Epithelial cell of prostate (primary cell): ENCODE data around the gene PRRG2.

Source experiments
- DNase-seq: peaks from one replicate; pipeline ENCODE4 v3.0.0-alpha.2; 2011; ENCODE audit warnings: low read depth, low spot score
- H3K27ac ChIP-seq: fragments of 450-650 bp; 2 replicates; pipeline ENCODE4 v1.5.1; 2017; ENCODE audit warnings: mild to moderate bottlenecking

The PRRG2 gene

DNA sequence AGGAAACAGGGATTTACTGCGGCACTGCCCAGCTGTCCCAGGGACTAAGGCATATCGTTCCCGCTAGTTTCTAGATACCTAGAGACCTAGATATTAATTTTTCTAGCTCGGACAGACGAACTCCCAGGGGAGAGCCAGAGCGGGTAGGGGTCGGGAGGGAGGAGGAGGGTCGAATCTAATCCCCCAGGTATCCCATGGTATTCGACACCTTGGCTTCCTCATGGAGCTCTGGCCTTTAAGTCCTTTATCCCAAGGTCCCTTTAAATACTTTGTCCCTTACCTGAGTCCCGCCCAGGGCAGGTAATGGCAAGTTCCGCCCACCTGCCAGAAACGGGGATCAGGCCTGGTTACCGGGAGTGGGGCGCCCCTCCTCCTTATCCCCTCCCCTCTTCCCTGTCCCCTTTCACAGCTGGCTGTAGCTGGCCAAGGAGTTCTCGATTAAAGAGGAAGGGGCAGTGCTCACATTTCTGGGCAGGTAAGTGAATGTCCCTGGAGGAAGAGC, at the start of gene PRRG2:
PRRG2 (plus strand) TSS at position 310 of the 502 bp plus-strand sequence. CDS start 1,904 bp downstream, outside the sequence.
- no peak for DNase-seq
- H3K27ac ChIP-seq, result peak within 1 kb of the TSS; percentile 52

DNA sequence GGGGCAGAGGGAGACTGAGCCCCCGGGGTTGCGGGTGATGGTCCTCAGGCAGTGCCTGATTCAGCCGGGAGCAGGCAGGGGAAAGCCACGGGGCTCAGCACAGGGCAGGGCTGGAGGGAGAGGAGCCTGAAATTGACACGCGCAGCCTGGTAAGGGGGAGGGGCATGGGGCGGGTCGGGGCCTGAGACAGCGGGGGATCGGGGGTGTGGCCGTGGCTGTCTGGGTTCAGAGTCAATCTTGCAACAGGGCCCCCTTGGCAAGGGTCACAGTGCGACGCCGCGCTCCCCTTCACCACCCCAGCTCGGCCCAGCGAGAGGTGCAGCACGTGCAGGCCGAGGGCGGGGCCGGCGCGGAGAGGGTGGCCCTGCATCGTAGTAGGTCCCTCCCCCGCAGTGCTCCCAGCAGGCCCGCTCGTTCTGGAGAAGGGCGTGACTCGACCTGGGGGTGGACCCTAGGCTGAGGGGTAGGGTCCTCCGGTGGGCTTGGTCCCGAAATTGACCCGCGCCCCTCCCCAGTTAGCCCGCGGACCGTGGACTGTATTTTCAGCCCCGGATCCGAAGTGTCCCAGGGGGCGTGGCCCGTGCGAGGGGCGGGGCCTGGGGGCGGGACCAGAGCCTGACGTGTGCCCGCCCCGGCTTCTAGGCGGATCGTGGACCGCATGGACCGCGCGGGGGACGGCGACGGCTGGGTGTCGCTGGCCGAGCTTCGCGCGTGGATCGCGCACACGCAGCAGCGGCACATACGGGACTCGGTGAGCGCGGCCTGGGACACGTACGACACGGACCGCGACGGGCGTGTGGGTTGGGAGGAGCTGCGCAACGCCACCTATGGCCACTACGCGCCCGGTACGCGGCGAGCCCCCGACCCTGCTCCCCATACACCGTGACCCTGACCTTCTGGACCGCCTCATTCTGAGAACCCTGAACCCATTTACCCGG, 47.3 kb upstream of the PRRG2 start:
- H3K27ac ChIP-seq, result no peak overlapping the region
- DNase-seq, result no peak

GRCh38 chr19:49534632-49535385, 46.3 kb upstream of the PRRG2 start:
- no peak overlapping the region for H3K27ac ChIP-seq
- DNase-seq, result no peak

DNA sequence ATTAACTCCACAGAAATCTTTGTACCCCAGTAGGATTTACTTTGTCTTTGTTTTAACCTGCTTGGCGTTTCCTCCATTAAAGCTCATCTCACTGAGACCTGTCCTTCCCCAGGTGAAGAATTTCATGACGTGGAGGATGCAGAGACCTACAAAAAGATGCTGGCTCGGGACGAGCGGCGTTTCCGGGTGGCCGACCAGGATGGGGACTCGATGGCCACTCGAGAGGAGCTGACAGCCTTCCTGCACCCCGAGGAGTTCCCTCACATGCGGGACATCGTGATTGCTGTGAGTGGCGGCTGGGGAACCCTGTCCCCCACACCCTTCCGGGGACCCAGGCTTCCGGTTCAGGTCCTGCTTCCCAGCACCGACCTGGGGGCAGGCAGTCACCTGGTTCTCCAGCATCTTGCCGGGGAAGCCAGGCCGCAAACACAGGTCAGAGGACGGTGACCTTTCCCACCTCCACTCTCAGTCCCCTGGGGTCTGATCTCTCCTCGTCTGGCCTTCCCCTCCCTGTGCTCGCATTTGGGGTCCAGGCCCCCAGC, 44.1 kb upstream of the PRRG2 start:
- no peak overlapping the region for H3K27ac ChIP-seq
- DNase-seq, result no peak

- DNase-seq, result no peak
- no peak overlapping the region for H3K27ac ChIP-seq
Measured at GRCh38 chr19:49538643-49539042, 42.5 kb upstream of the PRRG2 start.

DNA sequence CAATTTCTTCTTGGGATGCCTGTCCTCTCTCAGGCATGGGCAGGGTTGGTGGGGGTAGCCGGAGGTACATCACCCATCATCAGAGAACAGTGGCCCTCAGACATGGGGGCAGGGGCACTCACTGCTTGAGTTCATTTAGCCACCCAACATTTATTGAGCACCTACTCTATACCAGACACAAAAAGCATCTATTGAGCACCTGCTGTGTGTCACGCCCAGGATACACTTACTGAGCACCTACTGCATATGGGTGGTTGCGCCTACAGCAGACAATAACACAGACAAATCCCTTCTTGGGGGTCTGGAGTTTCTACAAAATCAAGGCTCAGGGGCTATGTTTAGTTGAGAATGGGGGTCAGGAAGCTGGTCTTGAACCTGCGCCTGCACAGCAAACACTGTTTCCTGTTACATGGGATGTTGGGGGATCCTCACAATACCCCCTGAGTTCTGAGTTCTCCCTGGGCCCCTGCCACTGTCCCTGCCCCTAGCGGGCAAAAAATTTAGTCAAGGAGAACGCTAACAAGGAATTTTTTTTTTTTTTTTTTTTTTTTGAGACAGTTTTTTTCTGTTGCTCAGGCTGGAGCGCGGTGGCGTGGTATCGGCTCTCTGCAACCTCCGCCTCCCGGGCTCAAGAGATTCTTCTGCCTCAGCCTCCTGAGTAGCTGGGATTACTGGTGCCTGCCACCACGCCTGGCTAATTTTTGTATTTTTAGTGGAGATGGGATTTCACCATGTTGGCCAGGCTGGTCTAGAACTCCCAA, 41.7 kb upstream of the PRRG2 start:
- no peak for DNase-seq
- H3K27ac ChIP-seq, result no peak overlapping the region

- no peak for DNase-seq
- no peak overlapping the region for H3K27ac ChIP-seq
Measured at GRCh38 chr19:49541914-49542313, 39.2 kb upstream of the PRRG2 start.

GRCh38 chr19:49542446-49542845, 38.7 kb upstream of the PRRG2 start:
- DNase-seq, result no peak
- no peak overlapping the region for H3K27ac ChIP-seq

GRCh38 chr19:49543032-49543431, 38.1 kb upstream of the PRRG2 start:
- DNase-seq, result no peak

DNA sequence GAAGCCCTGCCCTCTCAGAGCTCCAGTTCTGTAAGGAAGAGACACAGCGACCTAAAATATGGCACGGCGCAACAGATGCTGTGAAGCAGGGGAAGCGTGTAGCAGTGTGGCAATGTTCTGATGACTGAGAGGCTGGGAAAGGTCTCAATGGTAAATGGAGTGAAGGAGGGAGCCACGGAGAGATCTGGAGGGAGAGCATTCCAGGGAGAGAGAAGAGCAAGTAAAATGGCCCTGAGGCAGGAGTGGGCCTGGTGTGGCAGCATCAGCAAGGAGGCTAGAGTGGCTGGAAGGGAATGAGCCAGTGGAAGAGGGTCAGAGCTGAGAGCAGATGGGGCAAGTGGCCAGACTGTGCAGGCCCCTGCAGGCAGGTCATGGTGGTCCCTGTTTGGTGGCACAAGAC, 37.0 kb upstream of the PRRG2 start:
- no peak for DNase-seq
- H3K27ac ChIP-seq, result no peak overlapping the region

More at GRCh38 chr19:49543032-49543431, 38.1 kb upstream of the PRRG2 start:
- no peak overlapping the region for H3K27ac ChIP-seq

DNA sequence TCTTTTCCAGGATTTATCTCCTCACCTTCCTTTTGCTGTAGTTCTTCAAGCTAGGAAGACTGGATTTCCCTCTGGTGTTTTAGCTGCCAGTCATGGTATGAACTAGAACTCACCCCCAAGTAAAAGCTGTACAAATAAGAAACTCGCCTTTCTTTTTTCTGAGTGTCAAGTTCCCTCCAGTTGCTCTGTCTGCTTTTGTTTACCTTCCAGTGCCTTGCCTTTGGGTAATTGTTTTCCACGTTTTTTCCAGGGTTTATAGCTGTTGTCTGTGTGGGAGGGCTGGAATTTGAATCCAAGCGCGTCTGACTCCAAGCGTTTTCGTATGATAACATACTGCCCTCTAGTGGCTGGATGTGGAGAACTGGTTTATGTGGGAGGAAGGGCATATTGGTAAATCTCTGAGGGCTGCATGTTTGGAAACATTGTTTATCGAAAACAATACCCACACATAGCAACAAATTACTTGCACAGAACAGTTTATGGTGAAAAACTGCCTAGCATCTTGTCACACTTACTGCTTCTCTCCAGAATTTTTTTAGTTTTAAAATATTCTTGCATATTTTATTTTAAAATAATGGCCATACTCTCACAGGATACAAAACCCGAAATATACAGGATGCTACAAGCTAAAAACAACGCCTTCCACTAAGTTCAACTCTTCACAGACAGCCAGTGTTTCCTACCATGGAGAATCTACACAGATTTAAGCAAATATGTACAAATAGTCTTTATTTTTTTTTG, 34.1 kb upstream of the PRRG2 start:
- DNase-seq, result peak; percentile 18
- no peak overlapping the region for H3K27ac ChIP-seq

GRCh38 chr19:49549045-49549444, 32.1 kb upstream of the PRRG2 start:
- H3K27ac ChIP-seq, result no peak overlapping the region
- no peak for DNase-seq

GRCh38 chr19:49551531-49551930, 29.6 kb upstream of the PRRG2 start:
- no peak for DNase-seq
- no peak overlapping the region for H3K27ac ChIP-seq

- no peak overlapping the region for H3K27ac ChIP-seq
- DNase-seq, result no peak
Measured at GRCh38 chr19:49552749-49553148, 28.4 kb upstream of the PRRG2 start.

DNA sequence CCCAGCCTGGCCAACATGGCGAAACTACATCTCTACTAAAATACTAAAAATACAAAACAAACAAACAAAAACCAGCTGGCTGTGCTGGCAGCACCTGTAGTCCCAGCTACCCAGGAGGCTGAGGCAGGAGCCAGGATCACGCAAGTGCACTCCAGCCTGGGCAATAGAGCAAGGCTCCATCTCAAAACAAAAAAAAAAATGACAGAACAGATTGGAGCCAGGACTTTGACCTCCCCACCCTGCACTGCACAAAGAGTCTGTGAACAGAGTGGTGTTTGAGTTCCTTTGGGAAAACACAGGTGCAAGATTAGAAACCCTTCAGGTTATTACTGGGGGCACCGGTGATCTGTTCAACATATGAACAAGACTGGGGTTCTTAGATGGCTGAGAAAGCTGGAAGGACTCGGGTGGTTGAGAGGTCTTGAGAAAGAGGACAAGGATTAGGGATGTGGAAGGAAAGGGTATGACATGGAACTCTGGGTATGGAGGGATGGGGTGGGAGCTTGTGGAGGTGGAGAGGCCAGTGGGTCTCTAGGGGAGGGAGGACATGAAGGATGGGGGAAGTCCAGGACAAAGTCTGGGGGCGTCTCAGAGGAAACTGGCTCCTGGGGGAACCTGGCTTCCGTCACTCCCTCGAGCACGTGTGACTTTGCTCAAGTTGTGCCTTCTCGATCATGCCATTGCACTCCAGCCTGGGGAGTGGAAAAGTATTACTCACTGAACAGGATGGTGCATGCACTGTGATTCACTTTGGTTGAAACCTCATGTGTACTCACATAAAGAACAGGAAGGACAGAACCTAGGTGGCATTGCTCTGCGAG, 27.5 kb upstream of the PRRG2 start:
- peak; percentile 83 for DNase-seq
- H3K27ac ChIP-seq, result peak overlapping the region; percentile 94

- DNase-seq, result no peak
Measured at GRCh38 chr19:49554701-49555181, 26.4 kb upstream of the PRRG2 start.

GRCh38 chr19:49555600-49556411, 25.3 kb upstream of the PRRG2 start:
- no peak overlapping the region for H3K27ac ChIP-seq
- no peak for DNase-seq

More at GRCh38 chr19:49554701-49555181, 26.4 kb upstream of the PRRG2 start:
- peak overlapping the region; percentile 94 for H3K27ac ChIP-seq
